Measurements from ENCODE around the gene MGA.

The MGA gene

GRCh38 chr15:41659190-41659589 is 1.0 kb upstream of the MGA start:
- DNase-seq = no peak

- DNase-seq = no peak
Observed at GRCh38 chr15:41659855-41660234, 360 bp upstream of the MGA start.

GRCh38 chr15:41661078-41661517 is 893 bp downstream of the MGA start:
- DNase-seq = no peak

- DNase-seq = peak; percentile 65
Observed at GRCh38 chr15:41661518-41662225, 1.5 kb downstream of the MGA start.

- DNase-seq = no peak
Observed at GRCh38 chr15:41666353-41666920, 6.2 kb downstream of the MGA start.

GRCh38 chr15:41669701-41670100 is 9.5 kb downstream of the MGA start:
- no peak for DNase-seq

- DNase-seq = no peak
Observed at GRCh38 chr15:41671656-41672648, 11.7 kb downstream of the MGA start.

GRCh38 chr15:41675337-41675736 is 15.1 kb downstream of the MGA start:
- DNase-seq = no peak

GRCh38 chr15:41678742-41679141 is 18.5 kb downstream of the MGA start:
- DNase-seq = no peak

- no peak for DNase-seq
Observed at GRCh38 chr15:41683955-41684354, 23.8 kb downstream of the MGA start.

- DNase-seq = no peak
Observed at GRCh38 chr15:41688671-41689070, 28.5 kb downstream of the MGA start.

- DNase-seq = no peak
Observed at GRCh38 chr15:41689083-41689482, 28.9 kb downstream of the MGA start.

- DNase-seq = no peak
Observed at GRCh38 chr15:41689834-41690233, 29.6 kb downstream of the MGA start.

GRCh38 chr15:41690636-41691035 is 30.4 kb downstream of the MGA start:
- no peak for DNase-seq

GRCh38 chr15:41691471-41691870 is 31.3 kb downstream of the MGA start:
- no peak for DNase-seq

GRCh38 chr15:41692049-41692448 is 31.8 kb downstream of the MGA start:
- no peak for DNase-seq

GRCh38 chr15:41693757-41694156 is 33.6 kb downstream of the MGA start:
- no peak for DNase-seq

GRCh38 chr15:41695750-41696436 is 35.7 kb downstream of the MGA start:
- DNase-seq = no peak

GRCh38 chr15:41698779-41699178 is 38.6 kb downstream of the MGA start:
- no peak for DNase-seq

- no peak for DNase-seq
Observed at GRCh38 chr15:41703120-41703519, 42.9 kb downstream of the MGA start.

- DNase-seq = no peak
Observed at GRCh38 chr15:41713047-41713446, 52.8 kb downstream of the MGA start.

- DNase-seq = no peak
Observed at GRCh38 chr15:41714291-41714690, 54.1 kb downstream of the MGA start.

- no peak for DNase-seq
Observed at GRCh38 chr15:41716864-41717263, 56.7 kb downstream of the MGA start.

Data from amniotic stem cell (primary cell).